ENCODE data around the gene OR6C68.

DNA sequence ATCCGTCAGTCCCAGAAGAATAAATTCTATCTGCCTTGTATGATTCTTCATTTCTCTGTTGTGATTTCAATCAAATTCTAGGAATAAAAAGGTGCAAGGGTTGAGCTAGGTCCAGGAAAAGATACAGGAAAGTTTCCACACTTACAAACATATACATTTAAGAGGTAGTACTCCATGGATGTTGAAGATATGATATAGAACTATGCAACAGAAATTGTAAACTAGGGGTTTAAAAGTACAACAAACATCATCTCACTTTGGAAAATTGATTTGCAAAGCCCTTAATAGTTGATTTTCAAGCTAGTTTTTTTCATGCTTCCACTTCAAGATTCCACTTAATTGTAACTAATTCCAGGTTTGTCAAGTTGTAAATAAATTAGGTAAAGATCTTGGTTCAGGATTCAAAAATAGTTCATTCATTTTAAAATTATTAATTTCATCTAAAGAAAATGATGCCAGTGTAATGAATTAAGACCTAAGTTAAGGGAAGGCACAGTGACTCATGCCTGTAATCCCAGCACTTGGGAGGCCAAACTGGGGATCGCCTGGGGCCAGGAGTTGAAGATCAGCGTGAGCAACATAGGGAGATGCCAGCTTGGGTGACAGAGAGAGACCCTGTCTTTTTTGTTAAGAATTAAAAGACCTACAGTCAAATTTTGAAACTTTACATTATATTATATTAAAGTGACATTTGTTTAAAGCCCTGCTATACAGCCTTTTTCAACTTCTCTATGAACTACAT, 21.9 kb upstream of the OR6C68 start, which contains the start of gene OR6C70:
- TF ChIP-seq POLR2A (IDR thresholded peaks at IDR 0.05) = no peak
- TF ChIP-seq, protein P1, sequence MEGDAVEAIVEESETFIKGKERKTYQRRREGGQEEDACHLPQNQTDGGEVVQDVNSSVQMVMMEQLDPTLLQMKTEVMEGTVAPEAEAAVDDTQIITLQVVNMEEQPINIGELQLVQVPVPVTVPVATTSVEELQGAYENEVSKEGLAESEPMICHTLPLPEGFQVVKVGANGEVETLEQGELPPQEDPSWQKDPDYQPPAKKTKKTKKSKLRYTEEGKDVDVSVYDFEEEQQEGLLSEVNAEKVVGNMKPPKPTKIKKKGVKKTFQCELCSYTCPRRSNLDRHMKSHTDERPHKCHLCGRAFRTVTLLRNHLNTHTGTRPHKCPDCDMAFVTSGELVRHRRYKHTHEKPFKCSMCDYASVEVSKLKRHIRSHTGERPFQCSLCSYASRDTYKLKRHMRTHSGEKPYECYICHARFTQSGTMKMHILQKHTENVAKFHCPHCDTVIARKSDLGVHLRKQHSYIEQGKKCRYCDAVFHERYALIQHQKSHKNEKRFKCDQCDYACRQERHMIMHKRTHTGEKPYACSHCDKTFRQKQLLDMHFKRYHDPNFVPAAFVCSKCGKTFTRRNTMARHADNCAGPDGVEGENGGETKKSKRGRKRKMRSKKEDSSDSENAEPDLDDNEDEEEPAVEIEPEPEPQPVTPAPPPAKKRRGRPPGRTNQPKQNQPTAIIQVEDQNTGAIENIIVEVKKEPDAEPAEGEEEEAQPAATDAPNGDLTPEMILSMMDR (IDR thresholded peaks at IDR 0.05) = no peak
